BJ (cell line): Measurements from ENCODE around the gene CCDC200. TPM values are rescaled to one million over a fixed set of nuclear protein-coding genes. Genes with fewer than 3 reads are reported as not detected.
"Not testable (repeated sequence)": the region's sequence is repeated elsewhere in the genome, so short reads cannot be mapped to it uniquely, and the experiment has no call there.

Experiments
- CTCF ChIA-PET: fragments of 350-600 bp; formaldehyde crosslinking; extraction: SDS; loops from one replicate; lab custom pipeline; 2021; ENCODE audit warnings: antibody characterized with exemption, inconsistent platforms; lab: Yijun Ruan, JAX
- POLR2A ChIA-PET: fragments of 300-600 bp; sonication (Branson Sonifier 250); formaldehyde crosslinking; extraction: SDS; loops from one replicate; lab custom pipeline; 2021; ENCODE audit warnings: antibody characterized with exemption; lab: Charles Lee
- DNase-seq: peaks from one replicate; pipeline ENCODE4 v3.0.0-alpha.2; 2011; ENCODE audit warnings: low read depth
- H3K27me3 ChIP-seq: 2 replicates; pipeline ENCODE4 v1.6.0; 2011; ENCODE audit warnings: low read length; ENCODE audit not compliant: control insufficient read depth, insufficient read depth
- H3K36me3 ChIP-seq: 2 replicates; pipeline ENCODE4 v1.5.1; 2011; ENCODE audit warnings: low read length; ENCODE audit not compliant: control insufficient read depth, insufficient read depth
- H3K4me3 ChIP-seq: 2 replicates; pipeline ENCODE4 v1.5.1; 2011; ENCODE audit warnings: low read depth, mild to moderate bottlenecking, control low read depth, low read length
- polyA minus RNA-seq: library from RNA; depleted of rRNA, polyadenylated mRNA; stranded (reverse); fragments of >200 nt; gene quantifications from 2 replicates; pipeline ENCODE4 v1.2.3, GENCODE V29; 2011; rRNA and poly(A)+ RNA removed
- polyA plus RNA-seq: library from polyadenylated mRNA; depleted of rRNA; stranded (reverse); fragments of >200 nt; gene quantifications from 2 replicates; pipeline ENCODE4 v1.2.3, GENCODE V29; 2011; rRNA removed

Gene CCDC200
- polyA plus RNA-seq = not detected in 2 replicates
- not detected in 2 replicates for polyA minus RNA-seq

DNA sequence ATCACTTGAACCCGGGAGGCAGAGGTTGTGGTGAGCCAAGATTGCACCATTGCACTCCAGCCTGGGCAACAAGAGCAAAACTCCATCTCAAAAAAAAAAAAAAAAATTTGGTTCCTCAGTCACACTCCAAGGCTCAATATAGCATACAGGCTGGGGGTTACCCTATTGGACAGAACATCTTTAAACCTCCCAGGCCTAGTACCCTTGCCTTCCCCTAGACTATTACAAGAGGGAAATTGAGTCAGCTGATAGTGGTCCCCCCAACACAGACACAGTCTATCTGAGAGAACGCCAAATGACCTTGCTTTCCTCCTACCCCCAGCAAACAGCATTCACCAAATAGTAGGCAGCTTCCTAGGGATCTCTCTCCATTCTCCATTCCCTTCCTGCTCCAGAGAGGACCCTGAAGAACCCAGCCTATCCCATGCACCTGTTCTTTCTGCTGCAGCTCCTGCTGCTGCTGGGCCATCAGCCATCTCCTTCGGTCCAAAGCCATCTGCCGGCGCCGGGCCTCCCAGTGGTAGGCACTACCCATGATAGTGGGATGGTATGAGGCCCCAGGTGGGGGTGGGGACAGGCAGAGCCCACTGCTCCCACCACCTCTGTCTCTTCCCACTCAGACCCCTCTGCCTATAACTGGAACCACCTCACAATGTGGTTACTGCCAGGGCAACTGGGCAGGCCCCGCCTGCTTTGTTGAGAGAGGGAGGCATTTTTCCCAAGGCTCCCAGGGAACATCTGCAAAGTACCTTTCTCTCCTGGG lies at the start of gene CCDC200:
TSS of gene CCDC200 (minus strand) at position 604 of the 763 bp plus-strand sequence. CDS start at position 535, 69 bp downstream.
- CTCF ChIA-PET, H3K36me3 ChIP-seq, POLR2A ChIA-PET, DNase-seq, H3K4me3 ChIP-seq, H3K27me3 ChIP-seq: not testable (repeated sequence)

DNA sequence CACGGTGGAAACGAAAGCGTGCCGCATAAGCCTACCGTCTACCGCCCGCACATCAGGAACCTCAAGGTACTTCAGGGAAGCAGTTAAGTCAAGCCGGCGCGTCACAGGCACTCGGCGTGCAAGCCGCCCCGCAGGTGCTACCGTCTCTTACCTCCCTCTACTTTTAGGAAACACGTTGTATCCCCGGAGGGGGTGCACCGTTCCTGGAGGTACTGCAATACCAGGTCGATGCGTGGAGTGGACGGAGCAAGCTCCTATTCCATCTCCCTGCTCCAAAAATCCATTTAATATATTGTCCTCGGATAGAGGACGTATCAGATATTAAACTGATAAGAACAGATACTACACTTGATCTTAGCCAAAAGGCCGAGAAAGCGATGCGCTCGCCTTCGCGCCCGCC lies 44.5 kb upstream of the CCDC200 start:
- POLR2A ChIA-PET, DNase-seq, H3K27me3 ChIP-seq, CTCF ChIA-PET, H3K4me3 ChIP-seq, H3K36me3 ChIP-seq: not testable (repeated sequence)

DNA sequence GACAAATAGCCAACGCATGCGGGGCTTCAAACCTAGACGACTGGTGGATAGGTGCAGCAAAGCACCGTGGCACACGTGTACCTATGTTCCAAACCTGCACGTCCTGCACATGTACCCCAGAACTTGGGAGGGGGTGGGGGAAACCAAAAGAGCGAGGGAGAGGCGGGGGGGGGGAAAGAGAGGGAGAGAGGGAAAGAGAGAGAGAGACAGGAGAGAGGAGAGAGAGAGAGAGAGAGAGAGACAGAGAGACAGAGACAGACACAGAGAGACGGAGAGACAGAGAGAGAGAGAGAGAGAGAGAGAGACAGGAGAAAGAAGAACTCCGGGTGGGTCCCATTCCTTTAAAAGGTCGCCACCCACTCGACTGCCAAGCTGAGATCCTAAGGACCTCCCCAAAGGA lies 44.1 kb upstream of the CCDC200 start:
- CTCF ChIA-PET, H3K36me3 ChIP-seq, H3K4me3 ChIP-seq, H3K27me3 ChIP-seq, POLR2A ChIA-PET, DNase-seq: not testable (repeated sequence)

DNA sequence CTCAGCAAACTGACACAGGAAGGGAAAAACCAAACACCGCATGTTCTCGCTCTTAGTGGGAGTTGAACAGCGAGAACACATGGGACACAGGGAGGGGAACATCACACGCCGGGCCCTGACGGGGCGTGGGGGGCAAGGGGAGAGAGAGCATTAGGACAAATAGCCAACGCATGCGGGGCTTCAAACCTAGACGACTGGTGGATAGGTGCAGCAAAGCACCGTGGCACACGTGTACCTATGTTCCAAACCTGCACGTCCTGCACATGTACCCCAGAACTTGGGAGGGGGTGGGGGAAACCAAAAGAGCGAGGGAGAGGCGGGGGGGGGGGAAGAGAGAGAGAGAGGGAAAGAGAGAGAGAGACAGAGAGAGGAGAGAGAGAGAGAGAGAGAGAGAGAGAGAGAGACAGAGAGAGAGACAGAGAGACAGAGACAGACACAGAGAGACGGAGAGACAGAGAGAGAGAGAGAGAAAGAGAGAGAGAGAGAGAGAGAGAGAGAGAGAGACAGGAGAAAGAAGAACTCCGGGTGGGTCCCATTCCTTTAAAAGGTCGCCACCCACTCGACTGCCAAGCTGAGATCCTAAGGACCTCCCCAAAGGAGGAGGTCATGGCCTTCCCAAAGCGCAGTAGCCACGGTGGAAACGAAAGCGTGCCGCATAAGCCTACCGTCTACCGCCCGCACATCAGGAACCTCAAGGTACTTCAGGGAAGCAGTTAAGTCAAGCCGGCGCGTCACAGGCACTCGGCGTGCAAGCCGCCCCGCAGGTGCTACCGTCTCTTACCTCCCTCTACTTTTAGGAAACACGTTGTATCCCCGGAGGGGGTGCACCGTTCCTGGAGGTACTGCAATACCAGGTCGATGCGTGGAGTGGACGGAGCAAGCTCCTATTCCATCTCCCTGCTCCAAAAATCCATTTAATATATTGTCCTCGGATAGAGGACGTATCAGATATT lies 42.4 kb upstream of the CCDC200 start:
- H3K4me3 ChIP-seq, H3K27me3 ChIP-seq, CTCF ChIA-PET, DNase-seq, POLR2A ChIA-PET, H3K36me3 ChIP-seq: not testable (repeated sequence)

DNA sequence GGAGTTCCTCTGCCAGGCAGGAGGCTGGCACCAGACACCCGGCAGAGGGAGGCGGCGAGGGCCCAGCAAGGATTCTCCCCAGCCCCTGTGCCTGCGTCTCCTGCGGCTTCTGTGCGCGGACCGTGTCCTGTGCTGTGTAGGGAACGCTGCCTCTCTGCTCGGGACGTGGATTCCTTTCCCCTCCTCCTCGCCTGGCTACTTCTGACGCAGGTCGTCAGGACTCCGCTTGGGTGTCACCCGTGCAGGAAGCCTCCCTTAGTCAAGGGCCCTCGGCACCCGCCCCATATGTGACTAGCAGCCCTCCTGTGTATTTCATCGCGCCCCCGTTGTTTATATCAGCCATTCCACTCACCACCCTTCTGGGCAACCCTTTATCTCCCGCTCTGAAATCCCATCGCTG lies 18.0 kb upstream of the CCDC200 start:
- H3K27me3 ChIP-seq, H3K4me3 ChIP-seq, CTCF ChIA-PET, DNase-seq, H3K36me3 ChIP-seq, POLR2A ChIA-PET: not testable (repeated sequence)

DNA sequence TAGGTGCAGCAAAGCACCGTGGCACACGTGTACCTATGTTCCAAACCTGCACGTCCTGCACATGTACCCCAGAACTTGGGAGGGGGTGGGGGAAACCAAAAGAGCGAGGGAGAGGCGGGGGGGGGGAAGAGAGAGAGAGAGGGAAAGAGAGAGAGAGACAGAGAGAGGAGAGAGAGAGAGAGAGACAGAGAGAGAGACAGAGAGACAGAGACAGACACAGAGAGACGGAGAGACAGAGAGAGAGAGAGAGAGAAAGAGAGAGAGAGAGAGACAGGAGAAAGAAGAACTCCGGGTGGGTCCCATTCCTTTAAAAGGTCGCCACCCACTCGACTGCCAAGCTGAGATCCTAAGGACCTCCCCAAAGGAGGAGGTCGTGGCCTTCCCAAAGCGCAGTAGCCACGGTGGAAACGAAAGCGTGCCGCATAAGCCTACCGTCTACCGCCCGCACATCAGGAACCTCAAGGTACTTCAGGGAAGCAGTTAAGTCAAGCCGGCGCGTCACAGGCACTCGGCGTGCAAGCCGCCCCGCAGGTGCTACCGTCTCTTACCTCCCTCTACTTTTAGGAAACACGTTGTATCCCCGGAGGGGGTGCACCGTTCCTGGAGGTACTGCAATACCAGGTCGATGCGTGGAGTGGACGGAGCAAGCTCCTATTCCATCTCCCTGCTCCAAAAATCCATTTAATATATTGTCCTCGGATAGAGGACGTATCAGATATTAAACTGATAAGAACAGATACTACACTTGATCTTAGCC lies 12.4 kb upstream of the CCDC200 start:
- H3K4me3 ChIP-seq, CTCF ChIA-PET, H3K36me3 ChIP-seq, DNase-seq, H3K27me3 ChIP-seq, POLR2A ChIA-PET: not testable (repeated sequence)

DNA sequence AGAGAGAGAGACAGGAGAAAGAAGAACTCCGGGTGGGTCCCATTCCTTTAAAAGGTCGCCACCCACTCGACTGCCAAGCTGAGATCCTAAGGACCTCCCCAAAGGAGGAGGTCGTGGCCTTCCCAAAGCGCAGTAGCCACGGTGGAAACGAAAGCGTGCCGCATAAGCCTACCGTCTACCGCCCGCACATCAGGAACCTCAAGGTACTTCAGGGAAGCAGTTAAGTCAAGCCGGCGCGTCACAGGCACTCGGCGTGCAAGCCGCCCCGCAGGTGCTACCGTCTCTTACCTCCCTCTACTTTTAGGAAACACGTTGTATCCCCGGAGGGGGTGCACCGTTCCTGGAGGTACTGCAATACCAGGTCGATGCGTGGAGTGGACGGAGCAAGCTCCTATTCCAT lies 11.2 kb upstream of the CCDC200 start:
- H3K36me3 ChIP-seq, H3K4me3 ChIP-seq, H3K27me3 ChIP-seq, CTCF ChIA-PET, POLR2A ChIA-PET, DNase-seq: not testable (repeated sequence)

DNA sequence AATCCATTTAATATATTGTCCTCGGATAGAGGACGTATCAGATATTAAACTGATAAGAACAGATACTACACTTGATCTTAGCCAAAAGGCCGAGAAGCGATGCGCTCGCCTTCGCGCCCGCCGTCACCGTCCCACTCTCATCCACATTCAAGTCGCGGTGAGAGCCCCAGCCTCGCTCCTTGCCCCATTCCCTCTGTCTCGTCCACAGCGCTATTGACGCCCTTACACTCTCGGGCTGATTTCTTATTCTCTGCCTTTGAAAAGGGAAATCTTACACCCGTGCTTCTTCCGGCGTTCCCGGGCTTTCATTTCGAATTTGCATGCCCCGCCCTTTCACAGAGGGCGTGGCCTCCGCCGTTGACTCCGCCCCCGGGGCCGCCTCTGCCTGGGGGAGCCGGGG lies 5.5 kb upstream of the CCDC200 start, which contains the start of gene RNU2-1:
TSS of gene RNU2-1 (minus strand) at position 101 of the 400 bp plus-strand sequence.
- DNase-seq, H3K27me3 ChIP-seq, CTCF ChIA-PET, H3K36me3 ChIP-seq, H3K4me3 ChIP-seq, POLR2A ChIA-PET: not testable (repeated sequence)

DNA sequence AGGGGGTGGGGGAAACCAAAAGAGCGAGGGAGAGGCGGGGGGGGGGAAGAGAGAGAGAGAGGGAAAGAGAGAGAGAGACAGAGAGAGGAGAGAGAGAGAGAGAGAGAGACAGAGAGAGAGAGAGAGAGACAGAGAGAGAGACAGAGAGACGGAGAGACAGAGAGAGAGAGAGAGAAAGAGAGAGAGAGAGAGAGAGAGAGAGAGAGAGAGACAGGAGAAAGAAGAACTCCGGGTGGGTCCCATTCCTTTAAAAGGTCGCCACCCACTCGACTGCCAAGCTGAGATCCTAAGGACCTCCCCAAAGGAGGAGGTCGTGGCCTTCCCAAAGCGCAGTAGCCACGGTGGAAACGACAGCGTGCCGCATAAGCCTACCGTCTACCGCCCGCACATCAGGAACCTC lies 4.8 kb upstream of the CCDC200 start:
- DNase-seq, H3K4me3 ChIP-seq, CTCF ChIA-PET, POLR2A ChIA-PET, H3K36me3 ChIP-seq, H3K27me3 ChIP-seq: not testable (repeated sequence)

DNA sequence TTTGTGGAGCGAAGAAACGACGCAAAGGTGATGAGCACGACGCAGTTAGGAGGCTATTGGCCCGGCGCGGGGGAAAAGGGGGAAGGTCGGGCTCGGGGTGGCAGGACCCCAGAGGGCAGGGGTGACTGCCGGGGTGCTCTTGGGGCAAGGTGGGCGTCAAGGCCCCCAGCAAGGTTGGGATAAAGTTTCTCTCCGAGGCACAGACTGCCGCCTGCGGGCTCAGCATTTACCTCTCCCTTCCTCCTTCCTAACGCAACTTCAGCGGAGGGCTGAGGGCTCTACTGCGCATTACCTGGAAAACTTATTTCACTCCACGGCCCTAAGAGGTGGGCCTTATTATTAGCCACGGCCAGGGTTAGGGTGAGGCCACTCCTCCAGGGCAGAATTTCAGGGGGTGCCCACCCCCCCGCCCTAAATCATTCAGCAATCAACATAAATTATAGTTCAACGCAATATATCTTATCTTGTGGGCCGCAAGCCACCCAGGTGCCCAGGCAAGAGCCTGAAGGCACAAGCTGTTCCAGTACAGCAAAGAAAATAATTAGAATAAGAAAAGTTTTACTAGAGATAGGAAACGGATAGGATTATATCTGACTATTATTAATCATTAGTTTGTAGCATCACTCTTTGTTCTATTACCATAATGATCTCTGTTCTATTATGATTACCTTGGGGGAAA lies 3.7 kb upstream of the CCDC200 start:
- DNase-seq, H3K4me3 ChIP-seq, POLR2A ChIA-PET, H3K36me3 ChIP-seq, H3K27me3 ChIP-seq, CTCF ChIA-PET: not testable (repeated sequence)

DNA sequence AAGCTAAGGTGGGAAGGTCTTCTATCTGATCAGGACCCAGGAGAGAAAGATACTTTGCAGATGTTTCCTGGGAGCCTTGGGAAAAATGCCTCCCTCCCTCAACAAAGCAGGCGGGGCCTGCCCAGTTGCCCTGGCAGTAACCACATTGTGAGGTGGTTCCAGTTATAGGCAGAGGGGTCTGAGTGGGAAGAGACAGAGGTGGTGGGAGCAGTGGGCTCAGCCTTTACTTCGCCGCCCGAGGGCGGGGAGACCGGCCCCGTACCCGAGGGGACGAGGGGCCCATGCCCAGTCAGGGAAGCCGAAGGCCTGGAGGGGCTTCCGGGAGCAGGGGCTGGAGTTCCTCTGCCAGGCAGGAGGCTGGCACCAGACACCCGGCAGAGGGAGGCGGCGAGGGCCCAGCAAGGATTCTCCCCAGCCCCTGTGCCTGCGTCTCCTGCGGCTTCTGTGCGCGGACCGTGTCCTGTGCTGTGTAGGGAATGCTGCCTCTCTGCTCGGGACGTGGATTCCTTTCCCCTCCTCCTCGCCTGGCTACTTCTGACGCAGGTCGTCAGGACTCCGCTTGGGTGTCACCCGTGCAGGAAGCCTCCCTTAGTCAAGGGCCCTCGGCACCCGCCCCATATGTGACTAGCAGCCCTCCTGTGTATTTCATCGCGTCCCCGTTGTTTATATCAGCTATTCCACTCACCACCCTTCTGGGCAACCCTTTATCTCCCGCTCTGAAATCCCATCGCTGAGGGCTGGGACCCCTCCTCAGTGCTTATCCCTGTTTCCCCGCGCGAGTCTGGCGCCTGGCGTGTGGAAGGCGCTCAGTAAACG lies 3.0 kb upstream of the CCDC200 start:
- CTCF ChIA-PET, H3K4me3 ChIP-seq, POLR2A ChIA-PET, DNase-seq, H3K27me3 ChIP-seq, H3K36me3 ChIP-seq: not testable (repeated sequence)
